ENCODE data around the gene CENPX. TPM values are rescaled to one million over a fixed set of nuclear protein-coding genes. Genes with fewer than 3 reads are reported as not detected.

The CENPX gene
- total RNA-seq, 1 experiment from 2014 or later = 77.9 TPM

GRCh38 chr17:82035488-82035887 is 12.8 kb upstream of the CENPX start:
- Histone ChIP-seq H3K27me3 (ENCODE audit: insufficient read depth, low read length) (no peaks in the 10 kb centered on the region; the same call in 1 of the 2 replicates), H3K18ac (ENCODE audit: insufficient read length, low read depth, low read length) (no peak overlapping the region), H3K4ac (ENCODE audit: low read depth, low read length) (no peak overlapping the region), H3T11ph (ENCODE audit: low read length) (no peak overlapping the region), H2BK15ac (ENCODE audit: low read depth, low read length) (no peak overlapping the region), H2BK12ac (ENCODE audit: insufficient read length, low read depth, low read length) (no peak overlapping the region), H3K79me1 (ENCODE audit: insufficient read depth, low read depth, low read length, poor library complexity, severe bottlenecking) (no peaks in the 10 kb centered on the region), H3K9ac (ENCODE audit: extremely low read depth, insufficient read length, low read length) (no peak overlapping the region), H3K4me1 (ENCODE audit: insufficient read depth, low read length) (no peaks in the 10 kb centered on the region), H3K4me2 (ENCODE audit: insufficient read depth, insufficient read length, low read length) (no peak overlapping the region), H3K23ac (ENCODE audit: insufficient read length, low read depth, low read length) (no peak overlapping the region), H4K8ac (replicated peaks; ENCODE audit: insufficient read length, low read depth, low read length) (no peak overlapping the region), H2BK20ac (ENCODE audit: low read depth, low read length, poor library complexity, severe bottlenecking) (no peak overlapping the region), H3K23me2 (ENCODE audit: insufficient read length, low read depth, low read length, poor library complexity, severe bottlenecking) (peaks cover 8% of the 10 kb centered on the region), H4K20me1 (ENCODE audit: control insufficient read depth, insufficient read depth, insufficient read length) (no peaks in the 10 kb centered on the region), H3K56ac (ENCODE audit: insufficient read length, low read depth, low read length) (no peak overlapping the region), H2AK5ac (ENCODE audit: insufficient read length, low read length) (no peak overlapping the region), H3K9me3 (ENCODE audit: control insufficient read depth, low read depth, low read length) (no peaks in the 10 kb centered on the region), H2AFZ (ENCODE audit: low read length) (no peak overlapping the region), H3K27ac (ENCODE audit: insufficient read length, low read depth, low read length) (no peak overlapping the region), H2BK120ac (ENCODE audit: low read depth, low read length, poor library complexity, severe bottlenecking) (no peak overlapping the region), H4K5ac (ENCODE audit: insufficient read length, low read depth, low read length) (no peak overlapping the region), H3K79me2 (ENCODE audit: insufficient read depth, low read length) (no peaks in the 10 kb centered on the region), H2BK5ac (ENCODE audit: insufficient read length, low read length) (no peak overlapping the region), H4K91ac (ENCODE audit: insufficient read length, low read depth, low read length) (no peak overlapping the region), H3K14ac (ENCODE audit: insufficient read depth, low read length) (no peak overlapping the region)
- Mint-ChIP-seq H3K9me3 (no peaks in the 10 kb centered on the region; a peak in 1 of 5 replicates), H3K4me1 (peaks cover 7 to 21% of the 10 kb centered on the region in 2 experiments), H3K4me3 (peak overlapping the region; percentile 33 to 62), H3K36me3 (ENCODE audit: insufficient read depth in 1 of 3, low read depth in 3 of 3) (peaks cover 8 to 14% (median 12%) of the 10 kb centered on the region in 3 experiments; a peak in 5 of 7 replicates), H3K27me3 (ENCODE audit: low read depth) (peaks cover 14% of the 10 kb centered on the region), H3K27ac (no peak overlapping the region; a peak in 1 of 7 replicates)
- DNase-seq = no peak
- TF ChIP-seq CTCF (conservative IDR thresholded peaks at IDR 0.05) = no peak
- no CpG with 5 or more reads among the region's 8 CpGs for WGBS (ENCODE audit: extremely low coverage, insufficient read length, low lambda C conversion rate)

Data from H9 (cell line).